Measurements from ENCODE around the gene PUS7. TPM values are rescaled to one million over a fixed set of nuclear protein-coding genes. Genes with fewer than 3 reads are reported as not detected.

PUS7 gene
- total RNA-seq, 6 experiments from 2014 or later: 15.1 to 19.6 (median 17.3) TPM

DNA sequence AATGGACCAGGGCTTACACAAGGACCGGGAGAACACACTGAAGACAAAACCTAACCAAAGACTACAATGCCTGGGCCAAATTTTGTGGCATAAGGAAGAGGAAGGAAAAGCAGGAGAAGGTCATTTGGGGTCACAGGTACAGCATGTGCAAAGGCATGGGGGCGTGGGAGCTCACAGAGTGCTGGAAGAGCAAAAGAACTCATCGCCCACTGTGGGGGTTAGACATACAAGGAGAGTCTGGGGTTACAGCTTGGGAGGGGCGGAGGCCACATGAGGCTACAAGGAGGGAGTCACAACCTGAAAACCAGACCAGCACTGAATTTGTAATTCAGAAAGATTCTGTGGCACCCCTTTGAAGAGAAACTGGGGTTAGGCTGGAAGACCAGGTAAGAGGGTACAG, 9.7 kb downstream of the PUS7 start:
- TF ChIP-seq, protein P1, sequence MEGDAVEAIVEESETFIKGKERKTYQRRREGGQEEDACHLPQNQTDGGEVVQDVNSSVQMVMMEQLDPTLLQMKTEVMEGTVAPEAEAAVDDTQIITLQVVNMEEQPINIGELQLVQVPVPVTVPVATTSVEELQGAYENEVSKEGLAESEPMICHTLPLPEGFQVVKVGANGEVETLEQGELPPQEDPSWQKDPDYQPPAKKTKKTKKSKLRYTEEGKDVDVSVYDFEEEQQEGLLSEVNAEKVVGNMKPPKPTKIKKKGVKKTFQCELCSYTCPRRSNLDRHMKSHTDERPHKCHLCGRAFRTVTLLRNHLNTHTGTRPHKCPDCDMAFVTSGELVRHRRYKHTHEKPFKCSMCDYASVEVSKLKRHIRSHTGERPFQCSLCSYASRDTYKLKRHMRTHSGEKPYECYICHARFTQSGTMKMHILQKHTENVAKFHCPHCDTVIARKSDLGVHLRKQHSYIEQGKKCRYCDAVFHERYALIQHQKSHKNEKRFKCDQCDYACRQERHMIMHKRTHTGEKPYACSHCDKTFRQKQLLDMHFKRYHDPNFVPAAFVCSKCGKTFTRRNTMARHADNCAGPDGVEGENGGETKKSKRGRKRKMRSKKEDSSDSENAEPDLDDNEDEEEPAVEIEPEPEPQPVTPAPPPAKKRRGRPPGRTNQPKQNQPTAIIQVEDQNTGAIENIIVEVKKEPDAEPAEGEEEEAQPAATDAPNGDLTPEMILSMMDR (IDR thresholded peaks at IDR 0.05): no peak
- Mint-ChIP-seq H3K9me3 (no peaks in the 10 kb centered on the region; the same call in 1 of the 2 replicates), H3K27me3 (ENCODE audit: insufficient read depth) (no peaks in the 10 kb centered on the region), H3K27ac (peak overlapping the region; percentile 42; the same call in 1 of the 2 replicates), H3K4me3 (no peak overlapping the region), H3K4me1 (ENCODE audit: low read depth) (peaks cover 20% of the 10 kb centered on the region), H3K36me3 (ENCODE audit: low read depth) (peaks cover 28% of the 10 kb centered on the region)
- no peak for DNase-seq

DNA sequence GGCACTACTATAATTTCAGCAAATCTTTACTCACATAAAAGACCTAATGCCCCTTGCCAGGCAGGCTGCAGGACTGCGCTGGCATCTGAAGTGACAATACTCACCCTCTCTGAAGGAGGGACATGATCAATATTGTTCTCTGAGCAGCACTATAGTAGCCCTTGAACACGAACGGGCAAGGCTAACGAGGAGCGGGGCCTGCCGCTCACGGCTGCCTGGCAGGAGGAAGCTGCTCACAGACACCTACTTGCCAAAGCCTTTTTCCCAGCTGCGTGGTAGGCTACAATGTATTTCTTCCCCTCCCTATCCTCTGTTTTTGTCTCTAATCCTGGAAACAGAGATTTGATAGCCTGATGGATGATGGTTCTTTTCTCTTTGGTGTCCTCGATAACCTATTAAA, 19.9 kb downstream of the PUS7 start:
- H3K27me3 Mint-ChIP-seq (ENCODE audit: insufficient read depth): no peaks in the 10 kb centered on the region; the same call in 1 of the 2 replicates
- no peak overlapping the region for H3K4me3 Mint-ChIP-seq
- no peak for DNase-seq
- H3K9me3 Mint-ChIP-seq: no peaks in the 10 kb centered on the region
- TF ChIP-seq, protein P1 (IDR thresholded peaks at IDR 0.05): no peak
- H3K4me1 Mint-ChIP-seq (ENCODE audit: low read depth): peaks cover 21% of the 10 kb centered on the region
- no peak overlapping the region for H3K27ac Mint-ChIP-seq
- peaks cover 38% of the 10 kb centered on the region for H3K36me3 Mint-ChIP-seq (ENCODE audit: low read depth)

DNA sequence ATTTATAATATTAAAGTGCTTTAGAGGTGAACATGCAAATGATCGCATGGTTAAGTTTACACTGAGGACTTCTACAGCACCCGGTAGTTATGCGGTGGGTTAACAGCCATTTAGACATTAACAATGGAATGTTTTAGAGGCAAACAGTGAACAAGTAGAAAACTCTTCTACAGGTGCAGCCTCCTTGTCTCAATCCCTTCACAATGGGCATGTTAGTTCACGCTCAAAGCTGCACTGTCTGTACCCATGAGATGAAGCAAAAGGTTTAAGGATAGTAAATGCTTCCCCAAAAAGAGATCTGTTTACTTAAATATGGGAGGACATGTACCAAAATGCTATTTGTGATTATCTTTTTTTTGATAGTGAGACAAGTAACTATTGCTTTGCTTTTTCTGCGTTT, 25.1 kb downstream of the PUS7 start:
- Mint-ChIP-seq H3K9me3 (no peaks in the 10 kb centered on the region), H3K27ac (peak overlapping the region; percentile 26; the same call in 1 of the 2 replicates), H3K36me3 (ENCODE audit: low read depth) (peaks cover 20% of the 10 kb centered on the region; the same call in 1 of the 2 replicates), H3K27me3 (ENCODE audit: insufficient read depth) (no peaks in the 10 kb centered on the region; the same call in 1 of the 2 replicates), H3K4me3 (peak overlapping the region; percentile 58; the same call in 1 of the 2 replicates), H3K4me1 (ENCODE audit: low read depth) (peaks cover 56% of the 10 kb centered on the region)
- TF ChIP-seq, protein P1 (IDR thresholded peaks at IDR 0.05): no peak
- DNase-seq: no peak

DNA sequence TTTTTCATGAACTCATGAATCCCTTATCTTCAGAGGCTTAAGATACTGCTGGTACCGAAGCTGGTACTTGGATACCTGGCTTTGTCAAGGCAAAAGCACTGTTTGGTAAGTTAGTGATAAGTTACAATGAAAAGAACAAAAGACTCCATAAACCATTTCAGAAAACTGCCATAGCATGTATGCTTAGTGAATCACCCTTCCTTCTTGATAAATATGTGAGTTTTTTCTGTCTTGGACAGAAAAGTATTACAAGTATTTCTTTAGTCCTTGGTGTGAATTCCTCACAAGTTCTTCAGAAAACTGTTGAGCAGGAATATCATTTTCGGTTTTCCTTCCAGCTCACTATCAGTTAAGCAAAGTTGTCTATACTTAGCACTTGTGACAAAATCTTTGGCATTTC, 25.6 kb downstream of the PUS7 start:
- TF ChIP-seq, protein P1 (IDR thresholded peaks at IDR 0.05): no peak
- Mint-ChIP-seq H3K4me3 (peak overlapping the region; percentile 58), H3K9me3 (no peaks in the 10 kb centered on the region), H3K4me1 (ENCODE audit: low read depth) (peaks cover 56% of the 10 kb centered on the region), H3K27ac (peak overlapping the region; percentile 86), H3K27me3 (ENCODE audit: insufficient read depth) (no peaks in the 10 kb centered on the region; the same call in 1 of the 2 replicates), H3K36me3 (ENCODE audit: low read depth) (peaks cover 20% of the 10 kb centered on the region; the same call in 1 of the 2 replicates)
- DNase-seq: peak; percentile 57

DNA sequence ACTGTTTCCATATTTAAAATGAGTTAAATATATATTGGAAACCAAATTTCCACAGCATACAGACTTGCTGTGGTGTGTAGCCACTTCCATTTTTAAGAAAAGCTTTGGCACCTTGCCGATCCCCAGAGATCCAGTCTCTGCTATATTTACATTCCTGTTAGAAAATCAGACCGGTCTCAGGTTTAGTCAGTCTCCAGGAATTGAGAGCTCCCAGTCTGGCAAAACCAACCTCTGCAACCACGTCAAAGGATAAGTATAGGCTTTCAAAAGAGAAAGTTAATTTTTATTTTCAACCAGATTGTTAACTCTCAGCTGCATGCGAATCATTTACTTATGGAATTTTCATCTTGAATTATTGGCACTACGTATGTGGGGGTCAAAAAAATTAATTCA, 28.2 kb downstream of the PUS7 start:
- H3K27me3 Mint-ChIP-seq (ENCODE audit: insufficient read depth): no peaks in the 10 kb centered on the region; the same call in 1 of the 2 replicates
- peaks cover 70% of the 10 kb centered on the region for H3K4me1 Mint-ChIP-seq (ENCODE audit: low read depth)
- no peaks in the 10 kb centered on the region for H3K9me3 Mint-ChIP-seq
- peak overlapping the region; percentile 83 for H3K4me3 Mint-ChIP-seq
- H3K27ac Mint-ChIP-seq: peak overlapping the region; percentile 83
- TF ChIP-seq, protein P1 (IDR thresholded peaks at IDR 0.05): no peak
- DNase-seq: peak; percentile 90
- peaks cover 3% of the 10 kb centered on the region; the same call in 1 of the 2 replicates for H3K36me3 Mint-ChIP-seq (ENCODE audit: low read depth)
